CD14-positive monocyte (primary cell): ENCODE measurements around the gene IRF2. TPM values are rescaled to one million over a fixed set of nuclear protein-coding genes. Genes with fewer than 3 reads are reported as not detected.

Source experiments
- DNase-seq, 3 donors: peaks; one replicate each; pipeline ENCODE4 v3.0.0-alpha.2; 2011 to 2022
- H2AFZ ChIP-seq: 2 replicates; pipeline ENCODE4 v1.6.0; 2012; ENCODE audit warnings: mild to moderate bottlenecking, low read depth, low read length, inconsistent platforms; ENCODE audit not compliant: insufficient read depth, poor library complexity, severe bottlenecking
- H3K27ac ChIP-seq, 2 donors: 1 replicate in 1 of 2; 2 replicates in 1 of 2; pipeline ENCODE4 v1.5.1; 2012 to 2013; ENCODE audit warnings: low read length in 2 of 2, control low read depth in 1 of 2, inconsistent platforms in 1 of 2, low read depth in 1 of 2, mild to moderate bottlenecking in 1 of 2
- H3K27me3 ChIP-seq, 2 donors: one replicate each; pipeline versions ENCODE4 v1.6.0 to v1.6.1; 2011 to 2013; ENCODE audit warnings: low read length in 2 of 2; ENCODE audit not compliant: control insufficient read depth in 2 of 2, insufficient read depth in 2 of 2
- H3K36me3 ChIP-seq, 2 donors: replicated peaks in 1 of 2; 1 replicate in 1 of 2; 2 replicates in 1 of 2; pipeline versions ENCODE4 v1.5.1 to v1.6.1; 2012 to 2013; ENCODE audit warnings: low read length in 2 of 2, control low read depth in 1 of 2, inconsistent platforms in 1 of 2, mild to moderate bottlenecking in 1 of 2; ENCODE audit not compliant: insufficient read depth in 2 of 2, control insufficient read depth in 1 of 2
- H3K4me1 ChIP-seq, 2 donors: 1 replicate in 1 of 2; 2 replicates in 1 of 2; pipeline versions ENCODE4 v1.5.1 to v1.6.1; 2012 to 2013; ENCODE audit warnings: low read length in 2 of 2, control low read depth in 1 of 2, inconsistent platforms in 1 of 2, mild to moderate bottlenecking in 1 of 2, moderate library complexity in 1 of 2; ENCODE audit not compliant: insufficient read depth in 2 of 2, control insufficient read depth in 1 of 2
- H3K4me2 ChIP-seq: replicated peaks from 2 replicates; pipeline ENCODE3; 2012; ENCODE audit warnings: low read length, moderate library complexity, mild to moderate bottlenecking; ENCODE audit not compliant: poor library complexity, severe bottlenecking; ENCODE audit errors: extremely low read depth
- H3K4me3 ChIP-seq, 3 experiments: fragments of 200-600 bp in 1 of 3; sonication (generic) in 1 of 3; replicated peaks in 1 of 3; 1 replicate in 2 of 3; 2 replicates in 1 of 3; pipeline ENCODE4 v1.5.1; 2011 to 2013; ENCODE audit warnings: low read length in 3 of 3, mild to moderate bottlenecking in 3 of 3, control low read depth in 2 of 3, low read depth in 2 of 3, inconsistent platforms in 1 of 3, moderate library complexity in 1 of 3
- H3K79me2 ChIP-seq: 2 replicates; pipeline ENCODE4 v1.6.0; 2012; ENCODE audit warnings: mild to moderate bottlenecking, control low read depth, inconsistent platforms, low read length, moderate library complexity; ENCODE audit not compliant: insufficient read depth
- H3K9ac ChIP-seq: 2 replicates; pipeline ENCODE4 v1.6.0; 2017; ENCODE audit warnings: low read length, mild to moderate bottlenecking; ENCODE audit not compliant: insufficient read depth, poor library complexity, severe bottlenecking
- H3K9me3 ChIP-seq, 2 donors: replicated peaks in 1 of 2; 1 replicate in 1 of 2; 2 replicates in 1 of 2; pipeline versions ENCODE4 v1.5.1 to v1.6.1; 2012 to 2013; ENCODE audit warnings: low read length in 2 of 2, control low read depth in 1 of 2; ENCODE audit not compliant: control insufficient read depth in 1 of 2, insufficient read depth in 1 of 2
- H4K20me1 ChIP-seq: 2 replicates; pipeline ENCODE4 v1.6.0; 2012; ENCODE audit warnings: mild to moderate bottlenecking, low read length, control low read depth, moderate library complexity; ENCODE audit not compliant: insufficient read depth
- H3K27ac Mint-ChIP-seq, 7 donors: one replicate each; pipeline ENCODE4 v1.8.0; 2020; ENCODE audit warnings: mild to moderate bottlenecking in 7 of 7, mixed read lengths in 7 of 7, moderate library complexity in 6 of 7, inconsistent platforms in 2 of 7
- H3K27me3 Mint-ChIP-seq, 3 donors: one replicate each; pipeline ENCODE4 v1.8.0; 2021 to 2022; ENCODE audit warnings: low read depth in 3 of 3, mild to moderate bottlenecking in 3 of 3, mixed read lengths in 3 of 3, moderate library complexity in 3 of 3, inconsistent platforms in 1 of 3
- H3K36me3 Mint-ChIP-seq, 2 donors: one replicate each; pipeline ENCODE4 v1.8.0; 2020; ENCODE audit warnings: mixed read lengths in 2 of 2, inconsistent platforms in 1 of 2, mild to moderate bottlenecking in 1 of 2
- H3K4me1 Mint-ChIP-seq: one replicate; pipeline ENCODE4 v1.8.0; 2020; ENCODE audit warnings: mild to moderate bottlenecking, mixed read lengths
- H3K4me3 Mint-ChIP-seq, 2 donors: one replicate each; pipeline ENCODE4 v1.8.0; 2020; ENCODE audit warnings: mild to moderate bottlenecking in 2 of 2, mixed read lengths in 2 of 2, moderate library complexity in 1 of 2
- H3K9me3 Mint-ChIP-seq, 7 donors: one replicate each; pipeline ENCODE4 v1.8.0; 2020 to 2022; ENCODE audit warnings: mixed read lengths in 7 of 7, mild to moderate bottlenecking in 6 of 7, moderate library complexity in 6 of 7, inconsistent platforms in 2 of 7
- CTCF ChIP-seq: fragments of 200-600 bp; IDR thresholded peaks from one replicate; pipeline ENCODE4 v1.8.0; 2022; ENCODE audit warnings: antibody characterized with exemption, mild to moderate bottlenecking
- WGBS: methylation state at CpG from one replicate; pipeline ENCODE4 v1.1.5; 2013; ENCODE audit warnings: missing lambda C conversion rate; ENCODE audit not compliant: insufficient coverage; 5-methylcytosine and 5-hydroxymethylcytosine counted together
- intact Hi-C, 2 donors: fragments of 100-400 bp; cut with micrococcal nuclease; formaldehyde crosslinking; loops; one replicate each; pipeline versions ENCODE4 v1.15.0 to v1.15.1; 2023
- polyA plus RNA-seq, 3 donors: library from polyadenylated mRNA; depleted of rRNA in 1 of 3; unstranded in 2 of 3; stranded (reverse) in 1 of 3; fragments of 300-500 nt in 2 of 3; fragments of >200 nt in 1 of 3; fragmentation: Illumina TruSeq in 2 of 3; gene quantifications; 1 replicate in 2 of 3; 2 replicates in 1 of 3; pipeline ENCODE4 v1.2.3, GENCODE V29; 2012 to 2021

Gene IRF2
- polyA plus RNA-seq, 3 donors: 51.3 to 76.8 (median 56.1) TPM

- no peak overlapping the region for H3K4me3 ChIP-seq
- peaks cover 0 to 1% (median 0%) of the 10 kb centered on the region in 7 donors for H3K9me3 Mint-ChIP-seq
- peaks cover 9 to 14% of the 10 kb centered on the region in 2 donors for H3K4me1 ChIP-seq
- no peaks in the 10 kb centered on the region for H3K36me3 ChIP-seq
- no peak overlapping the region for H3K9ac ChIP-seq
- peaks cover 2 to 6% of the 10 kb centered on the region in 2 donors for H3K36me3 Mint-ChIP-seq
- H3K4me2 ChIP-seq: no peak overlapping the region
- H4K20me1 ChIP-seq: no peaks in the 10 kb centered on the region
- TF ChIP-seq CTCF: no peak
- no peaks in the 10 kb centered on the region for H3K79me2 ChIP-seq
- DNase-seq: no peak
- no peak overlapping the region for H3K27ac ChIP-seq
- peaks cover 19% of the 10 kb centered on the region for H3K4me1 Mint-ChIP-seq
- no peaks in the 10 kb centered on the region for H3K27me3 ChIP-seq
- intact Hi-C loops: no loop called here
- H3K27ac Mint-ChIP-seq: peak overlapping the region in 1 of 7 donors; percentile 55
- H2AFZ ChIP-seq: no peak overlapping the region
- WGBS: no CpG with 5 or more reads among the region's 3 CpGs
- H3K27me3 Mint-ChIP-seq: no peaks in the 10 kb centered on the region
- no peak overlapping the region for H3K4me3 Mint-ChIP-seq
- H3K9me3 ChIP-seq: no peaks in the 10 kb centered on the region
Observed at GRCh38 chr4:184369871-184370270, 104.5 kb downstream of the IRF2 start.

GRCh38 chr4:184368731-184369130 is 105.6 kb downstream of the IRF2 start:
- no peak for DNase-seq
- no peak overlapping the region for H3K4me3 ChIP-seq
- H4K20me1 ChIP-seq: no peaks in the 10 kb centered on the region
- intact Hi-C loops: no loop called here
- H3K9me3 ChIP-seq: no peaks in the 10 kb centered on the region
- no peak overlapping the region for H3K9ac ChIP-seq
- H3K27me3 ChIP-seq: no peaks in the 10 kb centered on the region
- Mint-ChIP-seq H3K27me3 (peaks cover 0 to 1% (median 0%) of the 10 kb centered on the region in 3 donors), H3K4me3 (no peak overlapping the region), H3K36me3 (peaks cover 2 to 6% of the 10 kb centered on the region in 2 donors), H3K9me3 (peaks cover 0 to 1% (median 0%) of the 10 kb centered on the region in 7 donors), H3K4me1 (peaks cover 29% of the 10 kb centered on the region), H3K27ac (peak overlapping the region in 1 of 7 donors; percentile 2)
- no peak overlapping the region for H3K27ac ChIP-seq
- no peak for TF ChIP-seq CTCF
- no peaks in the 10 kb centered on the region for H3K79me2 ChIP-seq
- no peaks in the 10 kb centered on the region for H3K36me3 ChIP-seq
- H2AFZ ChIP-seq: no peak overlapping the region
- peaks cover 19 to 24% of the 10 kb centered on the region in 2 donors for H3K4me1 ChIP-seq
- H3K4me2 ChIP-seq: no peak overlapping the region
